ENCODE measurements around the gene PLEKHS1.

The PLEKHS1 gene

GRCh38 chr10:113751181-113751732 lies at the start of gene PLEKHS1:
Gene PLEKHS1, plus strand, starts transcription at chr10:113751682. Its CDS starts 3,596 bp downstream, at chr10:113755278.
- no peak for DNase-seq (ENCODE audit: low read depth in 2 of 2)

GRCh38 chr10:113704637-113705343 lies 46.7 kb upstream of the PLEKHS1 start:
- no peak for DNase-seq (ENCODE audit: low read depth in 2 of 2)

- no peak for DNase-seq (ENCODE audit: low read depth in 2 of 2)
Measured at GRCh38 chr10:113705344-113705652, 46.2 kb upstream of the PLEKHS1 start.

GRCh38 chr10:113706623-113707022 lies 44.9 kb upstream of the PLEKHS1 start:
- no peak for DNase-seq (ENCODE audit: low read depth in 2 of 2)

GRCh38 chr10:113708640-113709039 lies 42.8 kb upstream of the PLEKHS1 start:
- DNase-seq (ENCODE audit: low read depth in 2 of 2), result no peak

- no peak for DNase-seq (ENCODE audit: low read depth in 2 of 2)
Measured at GRCh38 chr10:113709221-113709838, 42.2 kb upstream of the PLEKHS1 start.

- DNase-seq (ENCODE audit: low read depth in 2 of 2), result no peak
Measured at GRCh38 chr10:113711142-113711541, 40.3 kb upstream of the PLEKHS1 start.

- no peak for DNase-seq (ENCODE audit: low read depth in 2 of 2)
Measured at GRCh38 chr10:113712024-113712423, 39.5 kb upstream of the PLEKHS1 start.

- DNase-seq (ENCODE audit: low read depth in 2 of 2), result no peak
Measured at GRCh38 chr10:113712755-113713639, 38.5 kb upstream of the PLEKHS1 start.

- DNase-seq (ENCODE audit: low read depth in 2 of 2), result no peak
Measured at GRCh38 chr10:113713640-113713982, 37.9 kb upstream of the PLEKHS1 start.

- DNase-seq (ENCODE audit: low read depth in 2 of 2), result no peak
Measured at GRCh38 chr10:113716109-113716910, 35.2 kb upstream of the PLEKHS1 start.

- DNase-seq (ENCODE audit: low read depth in 2 of 2), result no peak
Measured at GRCh38 chr10:113718969-113719822, 32.3 kb upstream of the PLEKHS1 start.

GRCh38 chr10:113720386-113720785 lies 31.1 kb upstream of the PLEKHS1 start:
- no peak for DNase-seq (ENCODE audit: low read depth in 2 of 2)

- no peak for DNase-seq (ENCODE audit: low read depth in 2 of 2)
Measured at GRCh38 chr10:113732160-113732881, 19.2 kb upstream of the PLEKHS1 start.

- DNase-seq (ENCODE audit: low read depth in 2 of 2), result no peak
Measured at GRCh38 chr10:113732966-113733365, 18.5 kb upstream of the PLEKHS1 start.

- no peak for DNase-seq (ENCODE audit: low read depth in 2 of 2)
Measured at GRCh38 chr10:113733635-113734034, 17.8 kb upstream of the PLEKHS1 start.

- DNase-seq (ENCODE audit: low read depth in 2 of 2), result no peak
Measured at GRCh38 chr10:113735913-113736312, 15.6 kb upstream of the PLEKHS1 start.

GRCh38 chr10:113736576-113736975 lies 14.9 kb upstream of the PLEKHS1 start:
- no peak for DNase-seq (ENCODE audit: low read depth in 2 of 2)

- no peak for DNase-seq (ENCODE audit: low read depth in 2 of 2)
Measured at GRCh38 chr10:113739031-113739430, 12.5 kb upstream of the PLEKHS1 start.

GRCh38 chr10:113739577-113739976 lies 11.9 kb upstream of the PLEKHS1 start:
- no peak for DNase-seq (ENCODE audit: low read depth in 2 of 2)

Measured in stimulated activated CD8-positive, alpha-beta memory T cell treated with anti-CD3 and anti-CD28 coated beads, Interleukin-15, amount 100 ng/mL, for 48 hours (primary cell).